Measurements from ENCODE around the gene STAG1. TPM values are rescaled to one million over a fixed set of nuclear protein-coding genes. Genes with fewer than 3 reads are reported as not detected.

STAG1 gene
- total RNA-seq, 6 experiments from 2014 or later = 33.7 to 45.3 (median 43.8) TPM

GRCh38 chr3:136311261-136311660, 440.9 kb downstream of the STAG1 start:
- no peak overlapping the region for H3K4me3 Mint-ChIP-seq
- H3K27me3 Mint-ChIP-seq (ENCODE audit: insufficient read depth) = no peaks in the 10 kb centered on the region
- no peak for TF ChIP-seq CTCF (IDR thresholded peaks at IDR 0.05)
- no peak for DNase-seq
- peaks cover under 1% of the 10 kb centered on the region; the same call in 1 of the 2 replicates for H3K9me3 Mint-ChIP-seq
- H3K36me3 Mint-ChIP-seq (ENCODE audit: low read depth) = peaks cover 3% of the 10 kb centered on the region
- H3K4me1 Mint-ChIP-seq (ENCODE audit: low read depth) = peaks cover 1% of the 10 kb centered on the region
- H3K27ac Mint-ChIP-seq = no peak overlapping the region

- no peak overlapping the region for H3K4me3 Mint-ChIP-seq
- peaks cover 5% of the 10 kb centered on the region; the same call in 1 of the 2 replicates for H3K9me3 Mint-ChIP-seq
- DNase-seq = peak; percentile 66
- TF ChIP-seq CTCF (IDR thresholded peaks at IDR 0.05) = peak; percentile 89
- H3K27ac Mint-ChIP-seq = peak overlapping the region; percentile 61
- H3K27me3 Mint-ChIP-seq (ENCODE audit: insufficient read depth) = no peaks in the 10 kb centered on the region
- peaks cover 8% of the 10 kb centered on the region for H3K36me3 Mint-ChIP-seq (ENCODE audit: low read depth)
- peaks cover 10% of the 10 kb centered on the region for H3K4me1 Mint-ChIP-seq (ENCODE audit: low read depth)
These were observed 446.3 kb downstream of the STAG1 start for GRCh38 chr3:136305879-136306278.

GRCh38 chr3:136300444-136300843, 451.7 kb downstream of the STAG1 start:
- TF ChIP-seq CTCF (IDR thresholded peaks at IDR 0.05) = no peak
- no peaks in the 10 kb centered on the region for H3K27me3 Mint-ChIP-seq (ENCODE audit: insufficient read depth)
- 0 out of 2 replicates have a peak, but pooled peaks cover under 1% of the 10 kb centered on the region for H3K4me1 Mint-ChIP-seq (ENCODE audit: low read depth)
- H3K36me3 Mint-ChIP-seq (ENCODE audit: low read depth) = 0 out of 2 replicates have a peak, but pooled peaks cover 5% of the 10 kb centered on the region
- no peak for DNase-seq
- H3K9me3 Mint-ChIP-seq = no peaks in the 10 kb centered on the region
- no peak overlapping the region for H3K27ac Mint-ChIP-seq
- no peak overlapping the region for H3K4me3 Mint-ChIP-seq

GRCh38 chr3:136297826-136298225, 454.4 kb downstream of the STAG1 start:
- Mint-ChIP-seq H3K9me3 (no peaks in the 10 kb centered on the region), H3K27ac (no peak overlapping the region), H3K27me3 (ENCODE audit: insufficient read depth) (no peaks in the 10 kb centered on the region), H3K4me3 (no peak overlapping the region), H3K4me1 (ENCODE audit: low read depth) (no peaks in the 10 kb centered on the region), H3K36me3 (ENCODE audit: low read depth) (0 out of 2 replicates have a peak, but pooled peaks cover 5% of the 10 kb centered on the region)
- TF ChIP-seq CTCF (IDR thresholded peaks at IDR 0.05) = no peak
- DNase-seq = no peak

GRCh38 chr3:136296960-136297359, 455.2 kb downstream of the STAG1 start:
- no peaks in the 10 kb centered on the region for H3K9me3 Mint-ChIP-seq
- no peak for TF ChIP-seq CTCF (IDR thresholded peaks at IDR 0.05)
- H3K36me3 Mint-ChIP-seq (ENCODE audit: low read depth) = 0 out of 2 replicates have a peak, but pooled peaks cover 5% of the 10 kb centered on the region

GRCh38 chr3:136294176-136294575, 458.0 kb downstream of the STAG1 start:
- H3K27me3 Mint-ChIP-seq (ENCODE audit: insufficient read depth) = no peaks in the 10 kb centered on the region
- no peak overlapping the region for H3K27ac Mint-ChIP-seq
- no peak for DNase-seq
- H3K4me1 Mint-ChIP-seq (ENCODE audit: low read depth) = no peaks in the 10 kb centered on the region
- no peaks in the 10 kb centered on the region for H3K9me3 Mint-ChIP-seq
- H3K4me3 Mint-ChIP-seq = no peak overlapping the region
- TF ChIP-seq CTCF (IDR thresholded peaks at IDR 0.05) = no peak
- peaks cover 8% of the 10 kb centered on the region; the same call in 1 of the 2 replicates for H3K36me3 Mint-ChIP-seq (ENCODE audit: low read depth)

More at GRCh38 chr3:136296960-136297359, 455.2 kb downstream of the STAG1 start:
- no peaks in the 10 kb centered on the region for H3K27me3 Mint-ChIP-seq (ENCODE audit: insufficient read depth)
- H3K4me3 Mint-ChIP-seq = no peak overlapping the region
- no peak for DNase-seq
- no peaks in the 10 kb centered on the region for H3K4me1 Mint-ChIP-seq (ENCODE audit: low read depth)
- H3K27ac Mint-ChIP-seq = no peak overlapping the region

All from HFFc6 (cell line).